Thyroid gland (tissue), 4 donors: ENCODE results near the gene FKBP4.

ENCODE experiments used
- CTCF ChIP-seq, 6 experiments: fragments of 200-600 bp in 3 of 6; fragments of 450-650 bp in 3 of 6; sonication (generic) in 3 of 6; IDR thresholded peaks; one replicate each; pipeline ENCODE4 v1.5.1; 2016 to 2019; ENCODE audit warnings: antibody characterized with exemption in 6 of 6, mild to moderate bottlenecking in 2 of 6, inconsistent platforms in 1 of 6, moderate library complexity in 1 of 6
- POLR2A ChIP-seq, 2 donors: fragments of 450-650 bp; IDR thresholded peaks; one replicate each; pipeline ENCODE4 v1.6.1; 2017; ENCODE audit warnings: antibody characterized with exemption in 2 of 2, mild to moderate bottlenecking in 2 of 2, moderate library complexity in 1 of 2

- TF ChIP-seq CTCF (IDR thresholded peaks at IDR 0.05) (peak; percentile 64 to 89 (median 76)), POLR2A (IDR thresholded peaks at IDR 0.05) (no peak)
Observed at GRCh38 chr12:2853626-2854025, 58.9 kb downstream of the FKBP4 start.
